ENCODE results near the gene AKAP5. TPM values are rescaled to one million over a fixed set of nuclear protein-coding genes. Genes with fewer than 3 reads are reported as not detected.

The AKAP5 gene
- total and polyA plus RNA-seq, 2 experiments from 2014 or later: 0.60 to 9.4 TPM

GRCh38 chr14:64422756-64423155 lies 42.5 kb upstream of the AKAP5 start:
- Histone ChIP-seq H3K9me3 (ENCODE audit: low read depth) (no peaks in the 10 kb centered on the region), H3K79me2 (no peaks in the 10 kb centered on the region), H3K27me3 (no peaks in the 10 kb centered on the region), H3K4me1 (ENCODE audit: insufficient read depth) (no peaks in the 10 kb centered on the region), H3K9me2 (replicated peaks; ENCODE audit: insufficient read depth) (no peaks in the 10 kb centered on the region), H2AFZ (no peak overlapping the region), H3K4me2 (no peak overlapping the region), H3K4me3 (no peak overlapping the region), H4K20me1 (ENCODE audit: insufficient read depth, poor library complexity, severe bottlenecking) (no peaks in the 10 kb centered on the region), H3K27ac (no peak overlapping the region), H3K36me3 (replicated peaks; ENCODE audit: insufficient read depth, low read depth) (no peaks in the 10 kb centered on the region)
- TF ChIP-seq EZH2phosphoT487 (IDR thresholded peaks at IDR 0.05; ENCODE audit: low read depth, severe bottlenecking, unreplicated experiment) (no peak), EZH2 (IDR thresholded peaks at IDR 0.05; ENCODE audit: borderline replicate concordance) (no peak), CTCF (IDR thresholded peaks at IDR 0.05; ENCODE audit: poor library complexity) (no peak)
- DNase-seq (ENCODE audit: low spot score): no peak
- 95% methylated on average over 7 of the region's 7 CpGs for WGBS (ENCODE audit: low lambda C conversion rate, missing lambda C conversion rate)

GRCh38 chr14:64423987-64424386 lies 41.3 kb upstream of the AKAP5 start:
- WGBS (ENCODE audit: low lambda C conversion rate, missing lambda C conversion rate): 94% methylated on average over 6 of the region's 6 CpGs
- Histone ChIP-seq H3K36me3 (replicated peaks; ENCODE audit: insufficient read depth, low read depth) (no peaks in the 10 kb centered on the region), H4K20me1 (ENCODE audit: insufficient read depth, poor library complexity, severe bottlenecking) (no peaks in the 10 kb centered on the region), H3K4me2 (no peak overlapping the region), H2AFZ (no peak overlapping the region), H3K9me3 (ENCODE audit: low read depth) (no peaks in the 10 kb centered on the region), H3K9me2 (replicated peaks; ENCODE audit: insufficient read depth) (no peaks in the 10 kb centered on the region), H3K27me3 (no peaks in the 10 kb centered on the region), H3K4me1 (ENCODE audit: insufficient read depth) (no peaks in the 10 kb centered on the region), H3K27ac (no peak overlapping the region), H3K79me2 (no peaks in the 10 kb centered on the region), H3K4me3 (no peak overlapping the region)
- DNase-seq (ENCODE audit: low spot score): no peak
- TF ChIP-seq EZH2 (IDR thresholded peaks at IDR 0.05; ENCODE audit: borderline replicate concordance): no peak
- no peak for TF ChIP-seq EZH2phosphoT487 (IDR thresholded peaks at IDR 0.05; ENCODE audit: low read depth, severe bottlenecking, unreplicated experiment)
- TF ChIP-seq CTCF (IDR thresholded peaks at IDR 0.05; ENCODE audit: poor library complexity): no peak

GRCh38 chr14:64434528-64434927 lies 30.8 kb upstream of the AKAP5 start:
- peaks cover 9% of the 10 kb centered on the region for H3K4me1 ChIP-seq (ENCODE audit: insufficient read depth)
- peak overlapping the region; percentile 19 for H3K27ac ChIP-seq
- H3K9me3 ChIP-seq (ENCODE audit: low read depth): no peaks in the 10 kb centered on the region
- TF ChIP-seq EZH2phosphoT487 (IDR thresholded peaks at IDR 0.05; ENCODE audit: low read depth, severe bottlenecking, unreplicated experiment) (no peak), CTCF (IDR thresholded peaks at IDR 0.05; ENCODE audit: poor library complexity) (no peak), EZH2 (IDR thresholded peaks at IDR 0.05; ENCODE audit: borderline replicate concordance) (no peak)
- no peaks in the 10 kb centered on the region for H3K79me2 ChIP-seq
- H3K36me3 ChIP-seq (replicated peaks; ENCODE audit: insufficient read depth, low read depth): no peaks in the 10 kb centered on the region
- H3K4me3 ChIP-seq: no peak overlapping the region
- H4K20me1 ChIP-seq (ENCODE audit: insufficient read depth, poor library complexity, severe bottlenecking): no peaks in the 10 kb centered on the region
- H3K27me3 ChIP-seq: no peaks in the 10 kb centered on the region
- 58% methylated on average over 3 of the region's 3 CpGs for WGBS (ENCODE audit: low lambda C conversion rate, missing lambda C conversion rate)
- DNase-seq (ENCODE audit: low spot score): peak; percentile 17
- H3K9me2 ChIP-seq (replicated peaks; ENCODE audit: insufficient read depth): no peaks in the 10 kb centered on the region
- H3K4me2 ChIP-seq: no peak overlapping the region
- no peak overlapping the region for H2AFZ ChIP-seq

Data from hepatocyte (in vitro differentiated cells).